HCT116 (cell line): ENCODE measurements around the gene CDH13.

Experiments
- ELF1 ChIP-seq: IDR thresholded peaks from 2 replicates; pipeline ENCODE4 v1.6.1; 2012; ENCODE audit warnings: low read depth, borderline replicate concordance
- EZH2 ChIP-seq: fragments of 200-600 bp; sonication (generic); IDR thresholded peaks from 2 replicates; pipeline ENCODE4 v1.6.1; 2017; ENCODE audit warnings: antibody characterized with exemption, mixed run types
- FOSL1 ChIP-seq: IDR thresholded peaks from 2 replicates; pipeline ENCODE4 v1.6.1; 2012; ENCODE audit warnings: low read depth
- POLR2A ChIP-seq: IDR thresholded peaks from 2 replicates; pipeline ENCODE4 v1.7.0; 2011; ENCODE audit warnings: borderline replicate concordance; ENCODE audit not compliant: insufficient read depth, insufficient read length; ENCODE audit errors: extremely low read depth
- RAD21 ChIP-seq: IDR thresholded peaks from 2 replicates; pipeline ENCODE4 v1.6.1; 2012; ENCODE audit warnings: low read depth, mild to moderate bottlenecking
- TF ChIP-seq, protein P1 (sequence below), 3 experiments: fragments of 200-600 bp in 1 of 3; sonication (generic) in 1 of 3; IDR thresholded peaks in 2 of 3; conservative IDR thresholded peaks in 1 of 3; 2 replicates each; pipeline ENCODE4 v1.5.1; 2012 to 2017; ENCODE audit warnings: low read depth in 2 of 3, low read length in 2 of 3, antibody characterized with exemption in 1 of 3, borderline replicate concordance in 1 of 3, control low read depth in 1 of 3, mild to moderate bottlenecking in 1 of 3, mixed read lengths in 1 of 3, mixed run types in 1 of 3, moderate library complexity in 1 of 3; ENCODE audit not compliant: insufficient read depth in 1 of 3

DNA sequence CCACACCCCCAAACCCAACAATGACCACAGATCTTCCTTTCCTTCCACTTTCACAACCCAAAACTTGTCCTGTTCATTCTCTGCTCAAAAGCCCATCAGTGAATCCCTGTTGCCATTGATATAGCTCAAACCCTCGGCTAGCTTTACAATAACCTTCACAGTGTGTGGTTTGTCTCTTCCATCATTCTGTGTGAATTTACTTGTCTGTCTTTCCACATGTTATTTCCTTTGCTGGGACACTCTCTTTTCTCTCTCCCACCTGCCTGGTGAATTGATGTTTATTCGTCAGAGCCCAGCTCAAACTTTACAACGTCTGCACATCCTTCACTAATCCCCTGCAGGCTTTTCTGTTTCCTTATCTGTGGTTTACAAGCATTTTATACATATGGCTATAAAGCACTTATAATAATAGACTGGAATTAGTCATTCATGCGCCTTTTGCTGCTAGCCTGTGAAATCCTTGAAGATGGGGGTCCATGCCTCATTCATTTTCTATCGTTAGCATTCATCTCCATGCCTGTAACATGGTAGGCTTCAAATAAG is 114.4 kb downstream of the CDH13 start:
- TF ChIP-seq, protein P1, sequence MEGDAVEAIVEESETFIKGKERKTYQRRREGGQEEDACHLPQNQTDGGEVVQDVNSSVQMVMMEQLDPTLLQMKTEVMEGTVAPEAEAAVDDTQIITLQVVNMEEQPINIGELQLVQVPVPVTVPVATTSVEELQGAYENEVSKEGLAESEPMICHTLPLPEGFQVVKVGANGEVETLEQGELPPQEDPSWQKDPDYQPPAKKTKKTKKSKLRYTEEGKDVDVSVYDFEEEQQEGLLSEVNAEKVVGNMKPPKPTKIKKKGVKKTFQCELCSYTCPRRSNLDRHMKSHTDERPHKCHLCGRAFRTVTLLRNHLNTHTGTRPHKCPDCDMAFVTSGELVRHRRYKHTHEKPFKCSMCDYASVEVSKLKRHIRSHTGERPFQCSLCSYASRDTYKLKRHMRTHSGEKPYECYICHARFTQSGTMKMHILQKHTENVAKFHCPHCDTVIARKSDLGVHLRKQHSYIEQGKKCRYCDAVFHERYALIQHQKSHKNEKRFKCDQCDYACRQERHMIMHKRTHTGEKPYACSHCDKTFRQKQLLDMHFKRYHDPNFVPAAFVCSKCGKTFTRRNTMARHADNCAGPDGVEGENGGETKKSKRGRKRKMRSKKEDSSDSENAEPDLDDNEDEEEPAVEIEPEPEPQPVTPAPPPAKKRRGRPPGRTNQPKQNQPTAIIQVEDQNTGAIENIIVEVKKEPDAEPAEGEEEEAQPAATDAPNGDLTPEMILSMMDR (IDR thresholded peaks at IDR 0.05 in 2 of 3, conservative IDR thresholded peaks at IDR 0.05 in 1 of 3; ENCODE audit: borderline replicate concordance in 1 of 3, insufficient read depth in 1 of 3, low read depth in 2 of 3, low read length in 2 of 3), result no peak
- TF ChIP-seq RAD21 (no peak), ELF1 (no peak), POLR2A (no peak), FOSL1 (no peak), EZH2 (no peak)
